GM12801 (cell line): ENCODE measurements around the gene NSRP1.

Experiments
- CTCF ChIP-seq: IDR thresholded peaks from one replicate; pipeline ENCODE4 v1.5.1; 2011; ENCODE audit warnings: control low read depth; ENCODE audit not compliant: insufficient read length; ENCODE audit errors: extremely low read depth

NSRP1 gene

DNA sequence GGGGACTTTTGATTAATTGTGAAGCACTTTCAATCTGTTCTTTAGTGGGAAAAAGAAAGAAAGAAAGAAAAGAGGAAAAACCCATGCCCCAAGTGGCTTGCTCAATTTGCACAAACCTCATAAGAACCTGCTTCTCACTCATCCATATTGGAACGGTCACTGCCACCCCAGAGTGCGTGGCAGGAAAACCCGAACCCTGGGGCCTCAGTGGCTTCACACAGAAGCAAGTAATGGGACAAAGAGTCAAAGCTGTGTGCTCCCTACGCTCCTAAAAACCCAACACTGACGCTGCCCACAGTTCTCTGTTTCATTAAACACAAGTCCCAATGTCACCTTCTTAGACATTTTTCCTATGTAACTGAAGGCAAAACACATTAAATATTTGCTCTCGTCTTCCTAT is 117.7 kb downstream of the NSRP1 start:
- no peak for TF ChIP-seq CTCF

DNA sequence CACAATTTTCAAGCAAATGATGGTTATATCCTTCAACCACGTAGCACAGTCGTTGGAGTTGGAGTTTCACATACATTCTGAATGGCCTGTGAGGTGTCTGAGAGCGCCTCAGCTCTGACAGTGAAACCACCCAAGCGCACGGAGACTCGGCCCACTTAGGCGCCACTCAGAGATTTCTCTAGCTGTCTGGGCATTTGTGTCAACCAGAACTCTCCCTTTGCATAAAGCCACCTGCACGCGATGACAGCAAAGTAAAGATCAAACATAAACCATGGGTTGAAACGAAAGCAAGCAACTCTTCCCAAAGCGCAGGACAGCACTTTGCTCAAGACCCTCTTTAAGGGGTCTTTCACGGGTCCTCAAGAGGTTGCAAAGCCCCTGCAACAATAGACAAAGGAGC is 118.3 kb downstream of the NSRP1 start:
- no peak for TF ChIP-seq CTCF

- no peak for TF ChIP-seq CTCF
Measured at GRCh38 chr17:30235386-30236296, 119.0 kb downstream of the NSRP1 start, which contains the start of gene SLC6A4. TSS of gene SLC6A4 (minus strand) at chr17:30235697. CDS start at chr17:30221958, 13,739 bp downstream.
